ENCODE measurements around the gene PCDH20.
"Not testable (repeated sequence)": the region's sequence is repeated elsewhere in the genome, so short reads cannot be mapped to it uniquely, and the experiment has no call there.

Gene PCDH20

GRCh38 chr13:61415749-61416148 lies at the start of gene PCDH20:
TSS of gene PCDH20 (minus strand) at chr13:61415849. CDS start at chr13:61415158, 691 bp downstream.
- DNase-seq = no peak

- DNase-seq = no peak
Measured at GRCh38 chr13:61463024-61463423, 47.4 kb upstream of the PCDH20 start.

GRCh38 chr13:61453121-61453520 lies 37.5 kb upstream of the PCDH20 start:
- no peak for DNase-seq

GRCh38 chr13:61432029-61432428 lies 16.4 kb upstream of the PCDH20 start:
- DNase-seq = no peak

- DNase-seq = no peak
Measured at GRCh38 chr13:61423915-61424314, 8.3 kb upstream of the PCDH20 start.

- no peak for DNase-seq
Measured at GRCh38 chr13:61417086-61417570, 1.5 kb upstream of the PCDH20 start.

- no peak for DNase-seq
Measured at GRCh38 chr13:61415058-61415721, 459 bp downstream of the PCDH20 start.

GRCh38 chr13:61414686-61415057 lies 977 bp downstream of the PCDH20 start:
- no peak for DNase-seq

- no peak for DNase-seq
Measured at GRCh38 chr13:61413572-61414535, 1.8 kb downstream of the PCDH20 start.

GRCh38 chr13:61410669-61411297 lies 4.9 kb downstream of the PCDH20 start:
- DNase-seq = no peak

GRCh38 chr13:61410266-61410665 lies 5.4 kb downstream of the PCDH20 start:
- no peak for DNase-seq

- DNase-seq = no peak
Measured at GRCh38 chr13:61408571-61408970, 7.1 kb downstream of the PCDH20 start.

- DNase-seq = no peak
Measured at GRCh38 chr13:61406275-61406674, 9.4 kb downstream of the PCDH20 start.

- DNase-seq = no peak
Measured at GRCh38 chr13:61396121-61396520, 19.5 kb downstream of the PCDH20 start.

- no peak for DNase-seq
Measured at GRCh38 chr13:61391426-61391825, 24.2 kb downstream of the PCDH20 start.

GRCh38 chr13:61387694-61388093 lies 28.0 kb downstream of the PCDH20 start:
- DNase-seq = no peak

GRCh38 chr13:61383111-61383510 lies 32.5 kb downstream of the PCDH20 start:
- DNase-seq = no peak

GRCh38 chr13:61370520-61370919 lies 45.1 kb downstream of the PCDH20 start:
- no peak for DNase-seq

GRCh38 chr13:61364690-61365089 lies 51.0 kb downstream of the PCDH20 start:
- not testable (repeated sequence) for DNase-seq

- DNase-seq = no peak
Measured at GRCh38 chr13:61362522-61362921, 53.1 kb downstream of the PCDH20 start.
